Activated CD4-positive, alpha-beta T cell treated with anti-CD3 and anti-CD28 coated beads for 48 hours (primary cell): Measurements from ENCODE around the gene RABL2A.

Experiments used
- DNase-seq: peaks from one replicate; pipeline ENCODE4 v3.0.0-alpha.2; 2020

RABL2A gene

GRCh38 chr2:113690871-113691270, 63.8 kb downstream of the RABL2A start:
- peak; percentile 21 for DNase-seq
